ENCODE measurements around the gene ZHX3.

ZHX3 gene

DNA sequence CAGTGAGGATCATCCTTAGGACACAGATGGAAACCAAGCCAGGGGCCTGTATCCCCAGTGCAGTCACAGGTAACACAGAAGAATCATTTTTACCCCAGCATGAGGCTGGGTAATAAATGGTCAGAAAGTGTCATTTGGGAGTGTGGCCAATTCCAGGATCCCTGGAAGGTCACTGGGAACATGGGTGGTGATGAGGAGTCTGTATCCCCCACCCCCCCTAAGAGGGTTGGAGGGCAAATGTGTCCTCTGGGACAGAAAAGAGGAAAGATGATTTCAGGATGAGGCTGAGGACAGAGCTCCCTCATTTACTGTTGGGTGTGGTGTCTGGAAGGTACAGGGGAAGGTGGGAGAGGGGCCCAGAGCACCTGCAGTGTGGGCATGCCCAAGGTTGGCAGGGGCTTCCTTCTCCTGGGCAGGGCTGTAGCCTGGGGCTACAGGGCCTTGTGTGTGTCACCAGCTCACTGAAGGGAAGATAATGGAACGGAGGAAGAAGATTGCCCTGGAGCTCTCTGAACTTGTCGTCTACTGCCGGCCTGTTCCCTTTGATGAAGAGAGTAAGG lies 145.7 kb downstream of the ZHX3 start:
- DNase-seq (ENCODE audit: low spot score), result no peak

DNA sequence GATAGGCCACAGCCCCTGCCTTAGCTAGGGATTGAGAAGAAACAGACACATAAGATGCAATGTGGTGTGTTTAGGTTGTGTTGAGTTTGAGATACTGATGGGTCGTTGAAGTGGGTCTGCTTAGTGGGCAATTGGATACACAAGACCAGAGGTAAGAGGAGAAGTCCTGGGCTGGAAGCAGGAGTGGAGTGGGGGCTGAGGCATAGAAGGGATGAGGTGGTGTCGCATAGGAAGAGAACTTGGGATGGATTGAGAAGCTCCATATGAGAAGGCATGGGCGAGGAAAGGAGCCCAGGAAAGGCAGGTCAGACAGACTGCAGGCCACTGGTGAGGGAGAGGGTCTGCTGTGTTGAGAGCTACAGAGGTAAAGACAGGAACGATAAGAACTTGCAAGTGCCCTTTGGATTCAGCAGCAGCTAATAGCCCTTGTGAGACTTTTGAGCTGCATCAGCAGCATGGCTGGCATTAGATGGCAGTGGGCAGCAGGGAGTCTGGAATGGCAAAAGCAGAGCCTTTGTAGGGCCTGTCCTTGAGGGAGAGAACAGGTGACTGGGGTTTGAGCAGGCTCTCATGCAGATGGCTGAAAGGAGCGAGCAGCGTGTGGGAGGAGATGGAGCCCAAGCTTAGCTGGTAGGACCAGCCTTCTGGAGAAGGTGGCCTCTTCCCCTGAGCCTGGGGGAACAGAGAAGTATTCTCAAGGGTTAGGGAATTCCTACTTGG lies 147.0 kb downstream of the ZHX3 start:
- DNase-seq (ENCODE audit: low spot score), result no peak

DNA sequence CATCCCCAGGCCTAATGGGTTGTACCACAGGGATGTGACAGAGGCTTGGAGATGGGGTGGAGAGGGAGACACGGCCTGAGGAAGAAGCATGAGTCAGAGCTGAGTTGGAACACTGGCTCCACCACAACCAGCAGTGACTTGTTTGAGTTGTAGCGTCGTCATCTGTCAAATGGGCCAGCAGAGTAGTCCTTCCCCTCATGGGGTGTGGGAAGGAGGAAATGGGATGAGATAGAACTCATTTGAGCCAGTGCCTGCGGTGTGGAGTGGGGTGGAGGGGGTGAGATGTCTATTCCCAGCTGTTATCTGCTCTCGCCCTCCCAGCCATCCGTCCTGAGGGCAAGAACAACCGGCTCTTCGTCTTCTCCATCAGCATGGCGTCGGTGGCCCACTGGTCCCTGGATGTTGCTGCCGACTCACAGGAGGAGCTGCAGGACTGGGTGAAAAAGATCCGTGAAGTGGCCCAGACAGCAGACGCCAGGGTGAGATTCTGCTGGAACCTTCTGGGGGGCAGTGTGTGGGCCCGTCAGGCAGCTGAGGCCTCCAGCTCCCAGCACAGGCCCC lies 147.7 kb downstream of the ZHX3 start:
- no peak for DNase-seq (ENCODE audit: low spot score)

DNA sequence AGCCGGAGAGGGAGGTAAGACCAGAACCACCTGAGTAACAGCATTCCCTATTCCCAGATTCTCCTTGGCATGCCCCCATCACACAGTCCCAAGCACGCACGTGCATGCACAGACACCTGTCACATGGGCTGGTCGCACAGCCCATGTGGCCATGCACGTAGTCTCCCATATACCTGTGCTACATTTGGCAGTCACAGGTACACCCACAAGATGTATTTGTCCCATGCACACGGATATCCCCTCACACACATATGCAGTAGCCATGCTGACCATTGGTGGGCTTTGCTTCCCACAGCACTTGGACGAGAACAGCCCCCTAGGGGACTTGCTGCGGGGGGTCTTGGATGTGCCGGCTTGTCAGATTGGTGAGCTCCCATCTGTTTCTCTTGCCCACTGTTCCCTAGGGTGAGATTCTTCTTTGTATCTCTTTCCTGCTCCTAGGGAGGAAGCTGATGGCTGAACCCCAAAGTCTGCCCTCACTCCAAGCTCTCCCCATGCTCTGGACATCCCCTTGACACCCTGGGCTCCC lies 148.3 kb downstream of the ZHX3 start:
- DNase-seq (ENCODE audit: low spot score), result no peak

DNA sequence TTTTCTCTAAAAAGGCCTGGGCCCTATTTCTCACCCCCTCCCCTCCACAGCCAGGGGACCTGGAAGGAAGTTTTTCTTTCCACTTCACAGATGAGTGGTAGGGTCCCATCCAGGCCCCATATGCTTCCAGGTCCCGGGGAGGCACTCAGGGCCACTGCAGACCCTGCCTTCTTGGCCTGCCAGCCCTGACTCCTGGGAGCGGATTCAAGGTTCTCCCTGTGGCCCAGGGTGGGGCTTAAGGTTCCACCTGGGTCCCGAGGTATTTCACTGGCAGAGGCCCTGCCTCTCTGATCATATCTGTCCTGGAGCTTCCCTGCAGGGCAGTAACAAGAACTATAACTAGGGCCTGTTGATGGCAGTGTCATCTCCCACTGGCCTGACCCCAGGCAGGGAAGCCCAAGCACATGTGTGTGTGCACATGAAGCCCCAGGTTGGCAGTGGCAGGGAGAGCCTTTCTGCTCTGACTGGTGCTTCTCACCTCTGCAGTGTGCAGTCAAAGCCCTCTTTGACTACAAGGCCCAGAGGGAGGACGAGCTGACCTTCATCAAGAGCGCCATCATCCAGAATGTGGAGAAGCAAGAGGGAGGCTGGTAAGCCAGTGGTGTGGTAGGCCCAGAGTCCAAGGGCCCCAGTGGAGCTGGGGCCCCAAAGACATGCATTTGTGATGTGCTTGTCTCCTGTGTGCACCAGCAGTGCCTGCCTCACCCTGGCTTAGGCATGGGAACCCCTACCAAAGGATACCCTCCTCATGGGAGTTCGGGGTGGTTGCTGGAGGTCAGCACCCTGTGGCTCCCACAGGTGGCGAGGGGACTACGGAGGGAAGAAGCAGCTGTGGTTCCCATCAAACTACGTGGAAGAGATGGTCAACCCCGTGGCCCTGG lies 149.0 kb downstream of the ZHX3 start:
- no peak for DNase-seq (ENCODE audit: low spot score)

DNA sequence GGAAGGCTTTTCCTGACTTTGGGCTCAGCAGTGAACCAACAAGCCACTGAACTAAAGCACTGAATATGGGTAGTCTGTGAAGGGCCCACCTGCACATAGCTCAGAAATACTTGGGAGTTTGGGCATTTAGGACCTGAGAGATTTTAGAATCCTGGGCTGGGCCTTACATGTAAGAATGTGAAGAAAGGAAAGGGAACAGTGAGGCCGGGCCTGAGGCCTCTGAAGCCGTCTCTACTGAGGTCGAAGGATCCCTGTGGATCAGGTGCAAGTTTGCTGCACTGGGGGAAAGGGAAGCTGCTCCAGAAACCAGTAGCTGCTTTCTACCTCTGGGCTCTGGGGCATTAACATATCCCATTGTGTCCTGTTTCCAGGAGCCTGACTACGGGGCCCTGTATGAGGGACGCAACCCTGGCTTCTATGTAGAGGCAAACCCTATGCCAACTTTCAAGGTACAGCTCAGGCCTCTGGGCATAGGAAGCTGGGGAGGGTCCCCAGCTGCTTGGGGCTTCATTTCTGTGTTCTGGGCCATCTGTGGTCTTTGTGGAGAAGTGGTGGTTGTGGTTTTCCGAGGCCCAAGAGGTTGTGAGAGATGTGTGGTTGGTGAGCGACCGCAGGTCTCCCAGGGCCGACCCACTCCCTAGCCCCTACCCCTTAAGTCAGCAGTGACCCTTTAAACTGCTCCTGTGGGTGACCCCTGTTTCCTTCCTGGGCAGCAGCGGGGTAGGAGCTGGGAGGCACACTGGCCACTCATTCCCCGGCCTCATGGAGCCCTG lies 149.9 kb downstream of the ZHX3 start:
- peak; percentile 16 for DNase-seq (ENCODE audit: low spot score)

DNA sequence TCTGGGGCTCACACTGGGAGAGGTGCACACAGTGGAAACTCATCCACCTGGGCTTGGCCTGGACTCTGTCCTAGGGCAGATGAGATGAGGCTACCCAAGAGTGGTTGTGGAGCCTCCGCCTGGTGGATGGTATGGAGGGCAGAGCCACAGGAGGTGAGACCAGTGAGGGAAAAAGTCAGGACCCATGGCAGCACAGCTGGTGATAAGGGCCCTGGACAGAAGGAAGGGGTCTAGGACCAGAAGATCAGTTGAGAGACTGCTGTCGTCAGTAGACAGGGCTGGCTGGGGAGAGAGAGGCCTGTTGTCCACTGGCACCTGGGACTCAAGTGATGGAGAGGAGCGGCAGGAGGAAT lies 150.4 kb downstream of the ZHX3 start:
- DNase-seq (ENCODE audit: low spot score), result no peak

DNA sequence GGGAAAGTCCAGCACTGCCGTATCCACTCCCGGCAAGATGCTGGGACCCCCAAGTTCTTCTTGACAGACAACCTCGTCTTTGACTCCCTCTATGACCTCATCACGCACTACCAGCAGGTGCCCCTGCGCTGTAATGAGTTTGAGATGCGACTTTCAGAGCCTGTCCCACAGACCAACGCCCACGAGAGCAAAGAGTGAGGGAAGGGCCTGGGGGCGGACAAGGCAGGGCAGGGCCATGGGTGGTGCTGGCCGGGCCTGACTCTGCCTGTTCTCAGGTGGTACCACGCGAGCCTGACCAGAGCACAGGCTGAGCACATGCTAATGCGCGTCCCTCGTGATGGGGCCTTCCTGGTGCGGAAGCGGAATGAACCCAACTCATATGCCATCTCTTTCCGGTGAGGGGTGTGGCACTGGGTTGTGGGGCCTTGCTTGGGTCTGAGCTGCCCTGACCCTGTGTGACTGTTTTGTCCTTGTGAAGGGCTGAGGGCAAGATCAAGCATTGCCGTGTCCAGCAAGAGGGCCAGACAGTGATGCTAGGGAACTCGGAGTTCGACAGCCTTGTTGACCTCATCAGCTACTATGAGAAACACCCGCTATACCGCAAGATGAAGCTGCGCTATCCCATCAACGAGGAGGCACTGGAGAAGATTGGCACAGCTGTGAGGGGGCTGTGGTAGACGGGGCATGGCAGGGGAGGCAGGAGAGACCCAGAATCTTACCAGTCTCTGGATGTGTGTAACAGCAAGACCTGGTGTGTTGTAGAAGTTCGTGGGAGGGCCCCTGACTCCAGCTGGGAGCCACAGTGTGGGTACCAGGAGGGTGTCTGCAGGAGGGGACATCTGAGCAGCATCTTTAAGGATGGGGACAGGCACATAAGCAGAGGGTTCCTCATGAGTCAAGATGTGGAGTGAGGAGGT lies 151.1 kb downstream of the ZHX3 start:
- DNase-seq (ENCODE audit: low spot score), result no peak

DNA sequence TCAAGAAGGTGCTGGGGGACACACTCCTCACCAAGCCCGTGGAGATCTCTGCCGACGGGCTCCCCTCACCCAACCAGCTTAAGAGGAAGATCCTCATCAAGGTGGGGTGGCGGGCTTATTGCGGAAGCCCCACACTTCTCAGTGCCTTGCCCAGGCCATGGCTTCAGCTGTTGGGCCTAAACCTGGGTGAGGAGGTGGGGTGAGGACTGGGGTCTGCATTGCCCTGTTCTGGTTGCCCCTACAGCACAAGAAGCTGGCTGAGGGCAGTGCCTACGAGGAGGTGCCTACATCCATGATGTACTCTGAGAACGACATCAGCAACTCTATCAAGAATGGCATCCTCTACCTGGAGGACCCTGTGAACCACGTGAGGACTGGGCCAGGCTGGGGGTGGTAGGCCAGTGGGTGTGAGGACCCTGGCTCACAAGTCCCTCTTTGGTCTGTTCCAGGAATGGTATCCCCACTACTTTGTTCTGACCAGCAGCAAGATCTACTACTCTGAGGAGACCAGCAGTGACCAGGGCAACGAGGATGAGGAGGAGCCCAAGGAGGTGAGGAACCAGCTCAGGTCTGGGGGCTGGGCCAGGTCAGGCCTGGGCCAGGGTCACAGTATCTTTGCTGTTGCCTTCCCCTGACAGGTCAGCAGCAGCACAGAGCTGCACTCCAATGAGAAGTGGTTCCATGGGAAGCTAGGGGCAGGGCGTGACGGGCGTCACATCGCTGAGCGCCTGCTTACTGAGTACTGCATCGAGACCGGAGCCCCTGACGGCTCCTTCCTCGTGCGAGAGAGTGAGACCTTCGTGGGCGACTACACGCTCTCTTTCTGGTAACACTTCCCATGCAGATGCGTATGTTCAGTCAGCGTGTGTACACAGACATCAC lies 152.3 kb downstream of the ZHX3 start:
- no peak for DNase-seq (ENCODE audit: low spot score)

DNA sequence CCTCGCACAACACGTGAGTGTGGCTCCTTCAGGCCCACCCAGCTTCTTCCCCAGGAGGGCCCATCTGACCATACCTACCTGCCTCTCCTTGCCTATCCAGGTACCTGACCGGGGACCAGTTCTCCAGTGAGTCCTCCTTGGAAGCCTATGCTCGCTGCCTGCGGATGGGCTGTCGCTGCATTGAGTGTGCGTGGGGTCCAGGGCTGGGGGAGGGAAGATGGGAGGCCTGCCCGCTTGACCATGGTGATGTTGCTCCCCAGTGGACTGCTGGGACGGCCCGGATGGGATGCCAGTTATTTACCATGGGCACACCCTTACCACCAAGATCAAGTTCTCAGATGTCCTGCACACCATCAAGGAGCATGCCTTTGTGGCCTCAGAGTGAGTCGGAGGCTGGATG lies 153.7 kb downstream of the ZHX3 start:
- DNase-seq (ENCODE audit: low spot score), result no peak

DNA sequence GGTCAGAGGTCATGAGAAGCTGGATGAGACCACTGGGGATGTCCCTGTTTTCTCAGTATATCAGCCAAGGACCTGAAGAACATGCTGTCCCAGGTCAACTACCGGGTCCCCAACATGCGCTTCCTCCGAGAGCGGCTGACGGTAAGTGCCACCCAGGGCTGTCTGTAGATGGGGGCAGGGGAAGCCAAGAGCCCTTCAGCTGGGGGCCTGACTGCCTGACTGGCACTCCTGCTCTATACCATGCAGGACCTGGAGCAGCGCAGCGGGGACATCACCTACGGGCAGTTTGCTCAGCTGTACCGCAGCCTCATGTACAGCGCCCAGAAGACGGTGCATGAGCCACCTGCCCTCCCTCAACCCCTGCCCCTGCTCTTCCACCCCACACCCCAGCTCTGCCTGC lies 155.1 kb downstream of the ZHX3 start:
- DNase-seq (ENCODE audit: low spot score), result no peak

DNA sequence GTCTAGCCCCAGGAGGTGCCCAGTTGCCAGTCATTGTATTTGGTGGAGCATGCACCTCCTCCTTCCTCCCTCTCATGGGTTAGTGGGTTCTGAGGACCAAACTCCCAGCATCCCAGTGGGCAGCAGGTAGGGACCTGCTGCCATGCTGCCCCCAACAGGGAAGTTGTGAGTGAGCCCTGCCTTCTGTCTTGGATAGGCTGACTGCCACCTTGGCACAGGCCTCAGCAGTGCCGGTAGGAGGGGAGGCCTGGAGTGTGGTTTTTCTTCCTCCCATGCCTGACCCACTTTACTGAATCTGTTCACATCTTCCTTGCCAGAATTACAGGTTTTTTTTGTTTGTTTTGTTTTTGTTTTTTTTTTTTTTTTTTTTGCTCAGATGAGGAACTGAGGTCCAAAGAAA lies 155.6 kb downstream of the ZHX3 start:
- no peak for DNase-seq (ENCODE audit: low spot score)

DNA sequence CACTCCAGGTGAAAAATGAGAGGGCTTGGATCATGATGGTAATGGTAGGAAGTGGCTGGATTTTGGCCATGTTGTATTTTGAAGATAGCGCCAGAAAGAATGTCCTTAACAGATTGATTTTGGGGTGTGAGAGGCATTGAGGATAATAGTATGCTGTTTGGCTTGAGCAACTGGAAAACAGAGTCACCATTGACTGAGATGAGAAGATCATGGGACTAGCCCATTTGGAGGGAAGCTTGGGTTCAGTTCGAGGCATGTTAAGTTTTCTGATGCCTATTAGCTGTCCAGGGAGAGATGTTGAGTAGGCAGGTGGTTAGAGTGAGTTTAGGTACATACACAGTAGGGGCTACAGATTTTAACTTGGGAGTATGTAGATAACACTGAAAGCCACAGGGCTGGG lies 156.8 kb downstream of the ZHX3 start:
- DNase-seq (ENCODE audit: low spot score), result no peak

DNA sequence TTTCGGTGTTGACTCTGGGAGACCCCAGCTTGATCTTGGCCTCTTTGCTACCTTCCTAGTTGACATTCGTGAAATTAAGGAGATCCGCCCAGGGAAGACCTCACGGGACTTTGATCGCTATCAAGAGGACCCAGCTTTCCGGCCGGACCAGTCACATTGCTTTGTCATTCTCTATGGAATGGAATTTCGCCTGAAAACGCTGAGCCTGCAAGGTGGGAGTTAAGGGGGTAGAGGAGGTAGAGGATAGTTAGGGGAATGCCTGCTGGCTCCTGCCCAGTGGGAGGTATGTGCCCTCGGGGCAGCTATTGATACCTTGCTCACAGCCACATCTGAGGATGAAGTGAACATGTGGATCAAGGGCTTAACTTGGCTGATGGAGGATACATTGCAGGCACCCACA lies 158.0 kb downstream of the ZHX3 start:
- DNase-seq (ENCODE audit: low spot score), result no peak

DNA sequence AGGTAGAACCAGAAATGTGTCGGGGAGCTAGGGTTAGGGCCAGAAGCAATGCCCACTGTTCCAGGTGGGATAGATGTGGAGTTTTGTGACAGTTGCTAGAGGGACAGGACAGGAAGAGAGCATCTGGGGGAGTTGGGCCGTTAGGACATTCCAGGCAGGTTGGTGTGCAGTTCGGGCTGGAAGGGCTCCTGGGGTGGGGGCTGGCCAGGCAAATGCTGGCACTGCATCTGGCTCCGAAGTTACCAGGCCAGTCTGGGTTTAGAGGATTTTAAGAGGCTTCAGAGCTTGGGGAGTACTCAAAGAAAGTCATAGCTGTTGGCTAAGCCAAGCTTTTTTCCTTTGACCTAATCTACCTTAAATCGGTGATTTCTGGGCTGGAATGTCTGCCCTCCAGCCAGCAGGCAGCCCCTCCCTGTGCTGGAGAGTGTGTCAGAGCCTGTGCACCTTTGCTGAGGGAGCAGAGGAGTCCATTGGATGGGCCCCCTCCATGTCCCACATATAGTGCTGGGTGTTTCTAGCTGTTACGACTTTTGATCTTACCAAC lies 159.4 kb downstream of the ZHX3 start:
- no peak for DNase-seq (ENCODE audit: low spot score)

DNA sequence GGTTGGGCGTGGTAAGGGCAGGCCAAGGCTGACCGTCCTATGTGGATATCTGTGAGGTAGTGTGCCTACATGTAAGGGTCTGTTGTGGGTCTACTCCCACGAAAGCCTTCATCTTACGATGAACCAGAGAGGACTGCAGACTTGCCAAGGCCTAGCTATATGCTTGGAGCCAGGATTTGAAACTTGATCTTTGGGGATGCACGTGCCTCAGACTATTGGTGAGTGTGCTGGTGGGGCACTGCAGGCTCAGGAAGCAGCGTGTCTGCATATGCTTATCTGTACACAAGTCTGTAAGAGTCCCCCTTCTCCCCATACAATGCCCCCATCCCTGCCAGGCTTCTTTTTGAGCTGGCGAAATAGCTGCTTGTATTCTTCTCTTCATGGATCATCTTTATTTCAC lies 162.3 kb downstream of the ZHX3 start:
- no peak for DNase-seq (ENCODE audit: low spot score)

DNA sequence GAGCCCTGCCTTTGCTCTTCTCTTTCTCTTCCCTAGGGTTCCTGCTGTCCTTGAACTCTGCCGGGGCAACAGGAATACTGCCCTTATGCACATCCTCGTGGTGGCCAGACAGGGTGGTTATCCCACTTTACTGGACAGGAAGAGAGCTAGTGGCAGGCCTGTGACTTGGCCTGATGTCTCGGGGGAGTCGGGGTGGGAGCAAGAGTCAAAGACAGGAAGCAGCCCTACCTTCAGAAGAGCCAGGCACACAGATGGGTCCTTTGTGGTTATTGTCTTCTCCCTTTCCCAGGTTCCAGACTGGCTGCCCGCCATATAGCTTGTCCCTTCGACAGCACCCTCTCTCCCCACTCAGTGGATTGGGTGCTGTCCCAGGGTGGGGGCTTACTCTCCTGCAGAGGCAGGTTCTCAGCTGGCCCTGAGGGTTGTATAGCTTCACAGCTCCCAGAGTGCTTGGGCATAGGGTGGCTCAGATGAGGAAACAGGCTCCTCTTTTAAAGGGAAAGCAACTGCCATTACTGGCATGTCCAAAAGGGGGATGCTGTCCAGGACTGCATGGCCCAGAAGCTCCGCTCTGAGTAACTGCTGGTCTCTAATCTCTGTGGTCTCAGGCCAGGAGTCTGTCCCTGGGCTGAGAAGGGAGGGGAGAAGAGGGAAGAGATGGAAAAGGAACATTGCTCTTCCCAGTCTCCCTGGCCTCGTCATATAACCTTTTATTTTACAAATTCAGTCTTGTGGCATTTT lies 162.9 kb downstream of the ZHX3 start:
- no peak for DNase-seq (ENCODE audit: low spot score)

DNA sequence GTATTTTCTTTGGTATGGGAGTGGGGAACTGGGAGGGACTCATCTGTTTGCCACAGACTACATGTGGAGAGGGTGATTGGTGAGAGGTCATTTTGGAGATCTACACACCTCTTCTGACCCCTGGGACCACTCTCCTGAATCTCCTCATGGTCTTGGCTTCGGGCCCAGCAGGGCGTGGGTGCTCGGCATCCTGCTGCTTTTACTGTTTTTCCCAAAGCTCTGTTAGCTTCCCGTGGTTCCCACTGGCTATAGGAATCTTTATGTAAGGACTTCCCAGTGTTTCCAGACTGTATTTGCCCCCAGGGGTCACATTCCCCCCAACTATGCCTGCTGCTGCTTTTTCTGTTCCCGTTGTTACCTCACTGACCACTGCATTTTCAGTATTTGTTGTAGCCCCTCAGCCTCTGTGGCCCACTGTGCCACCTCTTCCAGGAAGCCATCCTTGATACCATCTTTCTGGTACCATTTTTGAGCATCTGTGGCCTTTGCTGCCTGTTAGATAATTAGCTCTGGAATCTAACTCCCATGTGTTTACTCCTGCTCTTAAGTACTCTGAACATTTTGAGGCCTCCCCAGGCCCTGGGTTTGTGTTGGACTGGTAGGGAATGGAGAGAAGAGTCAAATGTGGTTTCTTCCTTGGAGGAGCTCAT lies 165.3 kb downstream of the ZHX3 start:
- no peak for DNase-seq (ENCODE audit: low spot score)

All from NAMALWA (cell line).